Nucleus accumbens (tissue), 56 donors: Measurements from ENCODE around the gene BTBD10.
"Not testable (repeated sequence)": the region's sequence is repeated elsewhere in the genome, so short reads cannot be mapped to it uniquely, and the experiment has no call there.

Experiments used
- DNase-seq, 56 donors: peaks; one replicate each; lab custom pipeline; 2025; lab: John Stamatoyannopoulos, UW

BTBD10 gene

DNA sequence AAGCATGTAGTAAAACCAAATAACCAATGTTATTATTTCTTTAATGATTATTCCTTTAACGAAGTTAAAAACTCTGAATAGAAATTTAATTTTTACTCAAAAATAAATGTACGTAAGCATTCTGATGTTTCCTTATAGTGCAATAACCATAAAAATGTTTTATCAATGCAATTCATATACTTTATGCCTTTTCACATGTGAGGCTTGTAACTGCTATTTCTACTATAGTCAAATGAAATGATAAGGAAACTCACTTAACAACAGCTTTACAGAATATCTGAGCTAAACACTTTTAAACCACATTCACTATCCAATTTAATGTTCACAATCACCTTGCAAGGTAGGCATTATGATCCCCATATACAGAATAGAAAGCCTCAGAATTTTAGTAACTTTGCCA, 17.4 kb downstream of the BTBD10 start:
- DNase-seq: no peak

DNA sequence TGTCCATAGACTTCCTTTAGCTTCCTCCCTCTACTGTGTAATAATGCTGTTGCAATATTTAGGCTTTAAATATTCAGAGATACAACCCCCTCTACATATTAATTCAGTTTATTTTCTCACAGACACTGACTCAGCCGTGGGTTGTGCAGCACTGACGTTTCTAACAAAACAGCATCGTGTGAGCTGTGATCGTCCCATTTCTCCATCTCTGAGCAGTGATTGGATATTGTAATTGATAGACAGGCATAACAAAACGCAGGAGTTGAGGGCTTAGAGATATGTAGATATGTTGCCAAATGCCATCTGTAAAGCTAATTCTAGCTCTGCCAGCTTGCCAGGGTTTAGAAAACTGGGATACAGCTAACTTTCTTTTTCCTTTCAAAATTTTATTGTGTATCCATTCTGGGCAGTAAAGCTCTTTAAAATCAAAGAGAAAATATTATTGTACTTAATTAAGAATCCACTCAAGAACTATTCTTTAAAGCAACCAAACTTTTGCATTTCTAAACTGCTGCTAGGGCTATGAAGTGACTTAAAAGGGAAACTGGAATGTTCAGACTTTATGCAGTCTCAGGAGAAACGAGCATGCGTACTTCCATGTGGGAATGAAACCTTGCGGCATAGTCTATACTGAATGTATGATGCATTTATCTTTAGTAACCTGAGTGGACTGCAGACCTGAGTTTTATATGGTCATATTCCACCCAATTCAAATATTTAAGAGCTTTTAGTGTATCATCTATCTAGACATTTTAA, 22.7 kb downstream of the BTBD10 start:
- peak in 40 of 56 donors; percentile 2 to 87 (median 38) for DNase-seq

DNA sequence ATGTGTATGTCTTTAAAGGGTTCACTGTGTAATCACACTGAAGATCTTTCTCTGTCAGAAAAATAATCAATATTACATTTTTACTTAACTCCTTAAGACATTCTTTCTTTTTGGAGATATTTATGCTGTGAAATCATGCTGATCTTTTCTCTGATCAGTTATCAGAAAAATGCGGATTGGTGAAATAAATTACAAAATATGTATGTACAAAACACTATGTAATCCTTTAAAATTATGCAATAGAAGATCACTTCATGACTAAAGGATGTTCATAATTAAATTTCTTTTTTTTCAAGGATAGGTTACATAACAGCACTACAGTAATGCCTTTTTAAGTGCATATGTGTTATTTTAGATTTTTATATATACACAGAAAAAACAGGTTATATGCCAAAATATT, 24.7 kb downstream of the BTBD10 start:
- DNase-seq: no peak

DNA sequence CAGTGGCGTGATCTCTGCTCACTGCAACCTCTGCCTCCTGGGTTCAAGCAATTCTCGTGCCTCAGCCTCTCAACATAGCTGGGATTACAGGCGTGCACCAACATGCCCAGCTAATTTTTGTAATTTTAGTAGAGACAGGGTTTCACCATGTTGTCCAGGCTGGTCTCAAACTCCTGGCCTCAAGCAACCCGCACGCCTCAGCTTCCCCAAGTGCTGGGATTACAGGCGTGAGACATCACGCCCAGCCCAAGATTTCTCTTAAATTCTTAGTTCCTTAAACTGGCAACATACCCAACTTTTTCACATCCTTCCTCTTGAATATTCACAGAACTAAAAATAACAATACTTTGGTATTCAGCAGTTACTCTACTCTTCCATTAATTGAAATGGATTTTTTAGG, 26.2 kb downstream of the BTBD10 start:
- DNase-seq: not testable (repeated sequence)

DNA sequence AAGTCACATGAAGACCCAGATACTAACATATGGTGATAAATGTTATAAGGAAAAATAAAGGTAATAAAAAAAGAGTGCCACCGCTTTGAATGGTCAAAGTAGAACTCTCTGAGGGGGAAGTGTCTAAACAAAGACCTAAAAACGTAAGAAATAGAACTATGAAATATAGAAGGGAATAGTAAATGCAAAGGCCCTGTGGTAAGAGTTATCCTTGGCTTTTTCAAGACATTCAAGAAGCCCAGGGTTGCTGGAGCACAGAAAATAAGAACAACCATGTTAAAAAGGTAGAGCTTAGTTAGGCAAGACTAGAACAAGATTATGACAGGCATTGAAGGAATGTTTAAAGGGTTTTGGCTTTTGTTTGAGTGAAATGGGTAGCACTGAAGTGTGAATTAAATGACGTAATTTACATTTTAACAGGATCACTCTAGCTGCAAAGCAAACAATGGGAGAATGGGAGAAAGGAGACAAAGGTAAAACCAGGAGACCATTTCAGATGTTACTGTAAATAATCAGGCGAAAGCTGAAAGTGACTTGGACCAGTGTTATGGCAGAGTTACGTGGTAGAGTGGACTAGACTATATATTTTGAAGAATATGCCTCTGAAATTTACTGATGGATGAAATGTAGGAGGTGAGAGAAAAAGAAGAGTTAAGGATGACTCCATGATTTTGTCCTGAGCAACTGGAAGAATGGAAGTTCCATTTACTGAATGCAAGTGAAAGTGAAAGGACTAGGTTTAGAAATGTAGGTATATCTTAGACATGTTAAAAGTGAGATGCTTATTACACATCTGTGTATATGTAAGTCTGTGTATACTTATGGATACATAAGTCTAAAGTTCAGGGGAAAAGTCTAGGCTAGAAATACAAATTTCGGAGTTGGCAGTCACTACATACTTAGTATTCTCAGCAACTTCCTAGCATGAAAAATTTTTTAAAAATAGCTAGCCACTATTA, 28.5 kb downstream of the BTBD10 start:
- no peak for DNase-seq

DNA sequence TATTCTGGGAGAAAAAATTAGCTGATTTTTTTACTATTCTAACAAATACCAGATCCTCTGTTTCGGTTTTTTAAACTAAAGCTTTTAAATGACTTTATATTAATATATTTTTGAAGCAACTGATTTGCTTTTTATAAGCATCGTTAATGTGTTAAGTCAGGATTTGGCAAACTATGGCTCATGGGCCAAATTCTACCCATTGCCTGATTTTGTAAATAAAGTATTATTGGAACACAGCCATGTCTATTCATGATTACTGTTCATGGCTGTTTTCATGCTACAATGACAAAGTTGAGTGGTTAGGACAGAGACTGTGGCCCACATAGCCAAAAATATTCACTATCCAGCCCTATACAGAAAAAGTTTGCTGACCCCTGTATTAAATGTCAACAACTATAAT, 29.6 kb downstream of the BTBD10 start:
- DNase-seq: no peak

DNA sequence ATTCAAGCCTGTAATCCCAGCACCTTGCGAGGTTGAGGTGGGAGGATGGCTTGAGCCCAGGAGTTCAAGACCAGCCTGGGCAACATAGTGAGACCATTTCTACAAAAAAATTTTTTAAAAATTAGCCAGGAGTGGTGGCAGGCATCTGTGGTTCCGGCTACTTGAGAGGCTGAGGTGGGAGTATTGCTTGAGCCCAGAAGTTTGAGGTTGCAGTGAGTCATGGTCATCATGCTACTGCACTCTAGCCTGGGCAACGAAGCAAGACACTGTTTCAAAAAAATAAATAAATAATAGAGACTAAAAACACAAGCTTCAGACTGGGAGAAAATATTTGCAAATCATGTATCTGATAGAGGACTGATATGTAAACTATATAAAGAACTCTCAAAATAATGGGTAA, 33.2 kb downstream of the BTBD10 start:
- DNase-seq: no peak

DNA sequence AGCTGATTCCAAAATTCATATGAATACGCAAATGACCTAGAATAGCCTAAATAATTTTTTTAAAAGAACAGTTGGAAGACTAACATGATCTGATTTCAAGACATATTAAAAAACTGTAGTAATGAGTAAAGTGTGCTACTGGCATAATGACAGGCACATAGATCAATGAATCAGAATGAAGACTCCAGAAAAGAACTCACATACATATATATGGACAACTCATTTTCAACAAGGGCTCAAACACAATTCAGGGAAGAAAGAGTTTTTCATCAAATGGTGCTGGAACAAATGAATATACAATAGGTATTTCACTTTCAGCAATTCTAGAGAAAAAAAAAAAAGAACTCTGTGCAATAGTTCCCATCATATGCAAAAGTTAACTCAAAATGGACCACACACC, 33.7 kb downstream of the BTBD10 start:
- no peak for DNase-seq

DNA sequence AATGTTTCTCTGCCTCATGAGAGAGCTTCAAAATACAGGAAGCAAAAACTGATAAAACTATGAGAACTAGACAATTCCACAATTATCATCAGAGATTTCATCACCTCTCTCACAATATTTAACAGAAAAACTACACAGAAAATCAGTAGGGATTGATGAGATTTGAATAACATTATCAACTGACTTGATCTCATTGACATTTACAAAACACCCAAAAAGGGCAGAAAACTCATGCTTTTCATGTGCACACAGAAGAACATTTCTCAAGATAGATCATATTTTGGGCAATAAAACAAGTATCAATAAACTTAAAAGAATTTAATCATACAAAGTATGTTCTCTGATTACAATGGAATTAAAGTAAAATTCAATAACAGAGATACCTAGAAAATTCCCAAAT, 35.6 kb downstream of the BTBD10 start:
- DNase-seq: no peak

DNA sequence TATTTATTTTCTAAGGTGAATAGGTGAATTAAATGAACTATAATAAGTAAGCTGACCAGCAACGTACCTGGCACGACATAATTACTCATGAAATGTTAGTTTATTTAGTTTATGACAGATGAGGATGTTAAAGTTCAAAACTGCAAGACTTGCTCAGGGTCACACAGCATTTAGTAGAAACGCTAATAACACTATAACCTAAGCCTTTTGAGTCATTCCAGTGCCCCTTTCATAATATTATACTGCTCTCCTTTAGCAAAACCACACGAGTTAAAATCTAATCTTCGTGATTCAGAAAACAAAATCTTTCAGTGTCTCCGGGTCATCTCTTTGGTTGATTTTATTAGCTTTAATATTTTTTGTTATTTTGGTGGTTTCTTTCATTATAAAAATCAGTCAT, 39.6 kb downstream of the BTBD10 start:
- DNase-seq: no peak

DNA sequence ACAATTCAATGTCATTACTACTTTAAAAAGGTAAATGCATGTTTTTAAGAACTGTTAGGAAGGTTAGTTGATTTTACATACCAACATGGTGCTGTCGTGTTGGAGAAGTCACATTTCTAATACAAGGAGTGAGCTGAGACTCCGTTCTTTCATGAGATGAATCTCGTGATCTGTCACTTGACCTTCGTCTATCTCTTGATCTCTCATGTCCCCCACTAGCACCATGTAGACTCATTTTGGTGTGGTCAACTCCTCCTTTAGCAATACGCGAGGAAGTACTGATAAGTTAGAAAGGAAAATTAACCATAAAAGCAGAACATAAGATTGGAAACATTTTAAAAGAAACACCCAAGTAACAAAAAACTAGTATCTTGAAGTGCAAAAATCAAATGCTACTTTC, 41.5 kb downstream of the BTBD10 start:
- DNase-seq: no peak

DNA sequence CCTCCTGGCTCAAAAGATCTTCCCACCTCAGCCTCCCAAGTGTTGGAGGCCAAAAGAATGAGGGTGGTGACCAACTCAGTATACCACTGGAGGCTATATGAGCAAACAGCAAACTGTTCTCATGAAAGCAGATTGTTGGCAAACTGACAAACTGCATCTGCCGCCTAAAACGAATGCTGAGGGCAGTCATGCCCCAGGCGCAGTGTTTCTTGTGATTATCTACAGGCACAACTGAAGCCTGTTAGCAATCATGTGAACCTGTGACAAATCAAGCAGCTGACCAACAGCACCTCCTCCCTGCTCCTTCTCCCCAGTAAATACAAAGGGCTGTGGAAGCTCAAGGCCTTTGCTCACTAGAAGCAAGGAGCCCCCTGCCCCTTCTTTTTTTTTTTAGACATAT, 47.8 kb downstream of the BTBD10 start:
- DNase-seq: no peak

DNA sequence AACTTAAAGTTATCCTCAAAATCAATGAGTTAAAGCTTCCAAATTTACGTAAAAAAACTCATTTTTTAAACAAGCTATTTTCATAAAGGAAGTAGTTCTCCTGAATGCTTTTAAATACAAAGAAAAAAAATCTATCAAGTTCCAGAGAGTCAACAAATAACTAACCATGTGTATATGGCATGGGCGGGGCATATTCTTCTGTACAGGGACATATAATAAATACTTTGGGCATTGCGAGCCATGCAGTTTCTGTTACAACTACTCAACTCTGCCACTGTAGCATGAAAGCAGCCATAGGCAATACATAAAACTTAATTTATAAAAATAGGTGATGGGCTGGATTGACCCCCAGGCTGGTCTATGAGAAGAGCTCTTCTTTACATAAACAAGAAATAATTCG, 57.8 kb downstream of the BTBD10 start:
- DNase-seq: no peak

DNA sequence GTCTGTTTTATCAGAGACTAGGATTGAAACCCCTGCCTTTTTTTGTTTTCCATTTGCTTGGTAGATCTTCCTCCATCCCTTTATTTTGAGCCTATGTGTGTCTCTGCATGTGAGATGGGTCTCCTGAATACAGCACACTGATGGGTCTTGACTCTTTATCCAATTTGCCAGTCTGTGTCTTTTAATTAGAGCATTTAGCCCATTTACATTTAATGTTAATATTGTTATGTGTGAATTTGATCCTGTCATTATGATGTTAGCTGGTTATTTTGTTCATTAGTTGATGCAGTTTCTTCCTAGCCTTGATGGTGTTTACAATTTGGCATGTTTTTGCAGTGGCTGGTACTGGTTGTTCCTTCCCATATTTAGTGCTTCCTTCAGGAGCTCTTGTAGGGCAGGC, 64.7 kb downstream of the BTBD10 start:
- DNase-seq: not testable (repeated sequence)

DNA sequence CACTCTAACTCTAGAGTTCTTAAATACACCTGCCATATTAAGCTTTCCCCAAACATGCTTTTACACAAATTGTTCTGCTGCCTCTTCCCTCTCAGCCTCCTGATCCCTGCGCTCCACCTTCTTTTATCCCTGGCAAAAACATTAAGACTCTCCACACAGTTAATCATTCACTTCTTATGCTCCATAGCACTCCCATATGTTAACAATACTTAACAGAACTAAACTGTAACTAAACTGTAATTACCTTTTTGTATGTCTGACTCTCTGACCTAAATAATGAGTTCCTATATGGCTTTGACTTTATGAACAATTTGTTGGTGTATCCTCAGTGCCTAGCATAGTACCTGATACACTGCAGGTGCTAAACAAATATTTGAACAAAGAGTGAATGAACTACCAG, 71.8 kb downstream of the BTBD10 start:
- no peak for DNase-seq

DNA sequence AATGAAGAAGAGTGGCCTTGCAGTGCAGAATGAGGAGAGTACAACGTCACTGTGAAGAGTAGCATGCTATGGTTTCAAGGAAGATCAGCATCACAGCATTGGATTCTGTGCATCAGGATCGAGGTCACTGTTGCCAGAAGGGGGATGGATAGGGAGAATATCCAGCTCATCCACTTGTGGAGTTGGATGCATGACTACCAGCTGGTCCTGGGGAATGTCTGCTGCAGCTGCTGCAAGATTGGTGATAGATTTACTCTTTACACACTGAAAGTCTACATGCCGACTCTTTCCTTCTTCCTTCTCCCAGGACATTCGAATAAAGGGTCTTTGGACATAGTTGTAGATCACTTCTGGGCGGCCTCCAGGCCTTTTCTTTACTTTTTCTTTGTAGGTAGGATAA, 74.3 kb downstream of the BTBD10 start:
- no peak for DNase-seq

DNA sequence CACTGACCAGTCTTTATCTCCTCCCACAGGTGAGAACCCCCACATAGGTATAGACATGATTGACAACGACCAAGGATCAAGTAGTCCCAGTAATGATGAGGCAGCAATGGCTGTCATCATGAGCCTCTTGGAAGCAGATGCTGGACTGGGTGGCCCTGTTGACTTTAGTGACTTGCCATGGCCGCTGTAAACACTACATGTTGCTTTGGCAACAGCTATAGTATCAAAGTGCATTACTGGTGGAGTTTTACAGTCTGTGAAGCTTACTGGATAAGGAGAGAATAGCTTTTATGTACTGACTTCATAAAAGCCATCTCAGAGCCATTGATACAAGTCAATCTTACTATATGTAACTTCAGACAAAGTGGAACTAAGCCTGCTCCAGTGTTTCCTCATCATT, 76.5 kb downstream of the BTBD10 start:
- no peak for DNase-seq

DNA sequence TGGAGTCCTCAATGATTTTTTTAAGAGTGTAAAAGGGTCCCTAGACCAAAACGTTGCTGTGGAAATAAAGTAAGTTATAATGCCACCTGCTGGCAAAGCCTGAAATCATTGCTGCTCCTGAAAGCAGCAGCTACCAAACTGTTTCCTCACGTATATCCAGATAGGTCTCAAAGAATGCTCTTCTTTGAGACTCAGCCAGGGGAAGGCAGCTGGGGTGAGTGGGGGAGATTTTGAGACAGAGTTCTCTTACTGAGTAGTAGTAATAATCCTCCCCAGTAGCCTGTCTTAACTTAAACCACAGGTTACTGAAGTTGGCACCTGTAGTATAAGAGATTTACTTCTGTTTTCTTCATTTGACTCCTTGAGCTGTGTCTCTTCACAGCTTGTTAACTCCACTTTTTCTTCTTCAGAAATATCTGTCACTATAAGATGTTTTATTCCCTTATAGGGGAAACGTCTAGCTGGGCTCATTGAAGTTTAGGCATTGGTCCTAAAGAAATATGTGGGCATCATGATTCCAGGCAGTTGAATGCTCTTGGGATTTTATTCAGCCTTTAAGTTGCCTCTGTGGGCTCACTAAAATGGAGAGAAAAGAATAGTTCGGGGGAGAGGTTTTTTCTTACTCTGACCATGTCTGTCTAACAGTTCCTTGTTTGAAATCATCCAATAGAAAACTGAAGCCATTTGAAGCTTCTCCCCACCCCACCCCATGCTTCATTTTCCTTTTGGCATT, 77.9 kb downstream of the BTBD10 start:
- DNase-seq: peak in 8 of 56 donors; percentile 12 to 61 (median 28)

DNA sequence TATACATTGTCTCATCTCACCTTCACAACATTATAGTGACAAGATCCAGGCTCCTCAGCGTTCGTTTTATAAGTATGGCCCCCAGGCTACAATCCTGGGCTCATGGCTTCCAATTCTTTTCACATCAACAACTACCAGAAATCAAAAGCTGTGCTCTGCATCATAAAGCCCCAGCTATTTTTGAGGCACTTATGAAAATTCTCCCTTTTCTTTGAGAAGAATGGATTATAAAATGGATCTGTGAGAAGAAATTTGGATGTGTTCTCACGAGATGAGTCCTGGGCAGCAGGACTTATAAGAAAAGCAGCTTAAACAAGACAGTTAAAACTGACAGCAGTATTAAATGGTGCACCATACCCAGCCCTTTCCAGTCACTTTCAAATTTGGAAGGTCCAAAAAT, 80.3 kb downstream of the BTBD10 start:
- no peak for DNase-seq

DNA sequence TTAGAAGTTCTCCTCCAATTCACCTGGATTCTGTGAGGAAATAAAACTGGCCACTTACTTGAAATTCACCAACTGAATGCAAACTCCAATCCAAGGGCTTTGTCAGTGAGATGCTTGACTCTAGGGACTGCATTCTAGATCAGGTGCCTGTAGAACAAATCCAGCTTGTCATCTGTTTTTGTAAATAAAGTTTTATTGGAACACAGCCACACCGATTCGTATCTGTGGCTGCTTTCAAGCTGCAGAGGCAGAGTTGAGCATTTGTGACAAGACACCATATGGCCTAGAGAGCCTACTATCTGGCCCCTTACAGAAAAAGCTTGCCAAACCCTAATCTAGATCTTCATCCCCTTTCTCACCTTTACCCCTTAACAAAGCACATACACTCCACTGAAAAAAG, 82.3 kb downstream of the BTBD10 start:
- no peak for DNase-seq

DNA sequence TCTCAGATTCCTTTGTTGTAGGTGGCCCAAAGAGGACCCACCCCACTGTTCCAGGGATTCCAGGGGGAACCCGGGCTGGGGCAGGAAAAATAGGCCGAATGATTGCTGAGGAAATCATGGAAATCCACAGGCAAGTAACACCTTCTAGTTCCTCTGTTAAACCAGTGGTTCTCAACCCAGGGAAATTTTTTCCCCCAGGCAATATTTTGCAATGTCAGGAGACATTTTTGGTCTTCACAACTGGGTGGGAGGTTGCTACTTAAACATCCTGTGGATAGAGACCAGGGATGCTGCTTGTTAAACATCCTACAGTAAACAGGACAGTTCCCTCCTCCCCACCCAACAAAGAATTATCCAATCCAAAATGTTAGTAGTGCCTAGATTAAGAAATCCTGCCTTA, 84.7 kb downstream of the BTBD10 start:
- no peak for DNase-seq
